ENCODE measurements around the gene LEAP2. TPM values are rescaled to one million over a fixed set of nuclear protein-coding genes. Genes with fewer than 3 reads are reported as not detected.
A peak's percentile ranks its signal among the peaks of the same experiment; 100 is the strongest.

LEAP2 gene
- total and polyA plus RNA-seq, 2 of the 8 experiments (the other 6 are each of a cell fraction or from before 2014, with no cell fraction given), result 1.8 to 2.9 TPM

DNA sequence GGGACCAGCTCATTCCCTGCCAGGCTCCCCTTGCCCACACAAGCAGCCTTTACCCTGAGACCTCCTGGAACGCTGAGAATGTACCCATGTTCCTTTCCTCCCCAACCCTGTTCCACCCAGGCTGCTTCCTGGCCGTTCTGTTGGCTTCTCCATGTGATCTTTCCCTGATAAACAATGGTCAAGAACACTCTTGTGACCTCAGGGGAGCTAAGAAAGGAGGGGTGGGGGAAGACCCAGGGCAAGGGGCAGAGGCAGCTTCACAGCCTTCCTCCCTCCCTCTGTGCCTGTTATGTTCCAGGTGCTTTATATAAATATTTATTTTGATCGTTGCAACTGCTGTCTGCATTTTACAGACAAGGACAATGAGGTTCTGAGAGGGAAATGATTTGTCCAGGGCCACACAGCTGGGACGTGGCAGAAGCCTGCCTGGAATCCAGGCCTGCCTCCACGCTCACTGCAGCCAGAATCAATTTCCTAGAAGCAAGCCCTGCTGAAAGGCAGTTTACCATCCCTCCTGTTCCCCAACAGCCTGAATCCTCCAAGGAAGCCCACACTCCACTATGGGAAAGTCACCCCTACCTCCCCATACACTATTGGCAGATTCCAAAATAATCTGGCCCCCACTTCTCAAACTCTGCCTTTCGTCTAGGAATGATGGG is 46.9 kb upstream of the LEAP2 start:
- H2AK5ac ChIP-seq (ENCODE audit: low read depth, low read length), result no peak overlapping the region
- H4K5ac ChIP-seq (ENCODE audit: insufficient read length, low read depth, low read length), result no peak overlapping the region
- H3K23ac ChIP-seq (ENCODE audit: insufficient read length), result no peak overlapping the region
- H4K20me1 ChIP-seq (replicated peaks in 1 of 2; ENCODE audit: control insufficient read depth in 1 of 2, insufficient read depth in 2 of 2, low read length in 2 of 2), result no peaks in the 10 kb centered on the region
- peaks cover 0 to 23% (median 21%) of the 10 kb centered on the region in 4 experiments; a peak in 6 of 7 replicates for H3K4me1 ChIP-seq (replicated peaks in 1 of 4; ENCODE audit: control insufficient read depth in 3 of 4, insufficient read depth in 4 of 4, low read length in 3 of 4)
- H3K36me3 ChIP-seq (ENCODE audit: control insufficient read depth in 2 of 4, insufficient read depth in 4 of 4, low read length in 3 of 4), result no peaks in the 10 kb centered on the region
- H3K23me2 ChIP-seq (ENCODE audit: low read depth, low read length), result peaks cover 14% of the 10 kb centered on the region; the same call in 1 of the 2 replicates
- no peak for DNase-seq (ENCODE audit: low read depth in 1 of 2, low spot score in 2 of 2)
- H3K56ac ChIP-seq (replicated peaks; ENCODE audit: insufficient read length, low read depth, low read length), result no peak overlapping the region
- 0 out of 2 replicates have a peak overlapping the region, but pooled peaks have one; percentile 4 for H2BK12ac ChIP-seq (ENCODE audit: low read depth, low read length)
- no peaks in the 10 kb centered on the region for H3K79me1 ChIP-seq (ENCODE audit: low read depth, low read length)
- H3K9me3 ChIP-seq (ENCODE audit: insufficient read depth in 2 of 2, low read depth in 1 of 2, low read length in 1 of 2), result no peaks in the 10 kb centered on the region
- POLR2A ChIA-PET (ENCODE audit: partially characterized antibody), result interaction anchor here (0.8 to 5.7 kb wide), 8 partner anchors 12 to 225 kb away, joined by 3 to 32 read pairs (median 4); partner anchors contain the start of genes GDF9, HSPA4, SOWAHA and UQCRQ
- no peak overlapping the region for H2BK5ac ChIP-seq (ENCODE audit: low read depth, low read length)
- CTCF ChIA-PET (ENCODE audit: partially characterized antibody), result interaction anchor here (0.9 to 25.6 kb wide), 8 partner anchors 9 to 225 kb away, joined by 3 to 465 read pairs (median 6); partner anchors contain the start of genes CCNI2, GDF9, HSPA4 and LEAP2
- no peak overlapping the region for H3K4ac ChIP-seq (replicated peaks; ENCODE audit: insufficient read length, low read depth, low read length)
- peaks cover 32 to 81% (median 70%) of the 10 kb centered on the region in 4 experiments for H3K27me3 ChIP-seq (replicated peaks in 1 of 4; ENCODE audit: control insufficient read depth in 3 of 4, extremely low read depth in 1 of 4, insufficient read depth in 3 of 4, low read length in 3 of 4)
- no peak overlapping the region for H3K9ac ChIP-seq (replicated peaks in 1 of 4; ENCODE audit: extremely low read depth in 1 of 4, low read depth in 3 of 4, low read length in 3 of 4)
- no peak overlapping the region for H3K27ac ChIP-seq (ENCODE audit: low read depth, low read length)
- no peak overlapping the region for H4K91ac ChIP-seq (replicated peaks; ENCODE audit: insufficient read length, low read length)
- H3K79me2 ChIP-seq (ENCODE audit: control insufficient read depth in 1 of 2, insufficient read depth in 2 of 2, low read length in 2 of 2), result no peaks in the 10 kb centered on the region
- no peak overlapping the region for H3K18ac ChIP-seq (ENCODE audit: extremely low read depth, low read length)
- no peak for FAIRE-seq
- peak overlapping the region in 2 of 4 experiments; percentile 43 to 60; a peak in 3 of 8 replicates for H3K4me3 ChIP-seq (ENCODE audit: extremely low read depth in 1 of 4, insufficient read depth in 2 of 4, low read depth in 3 of 4, low read length in 4 of 4)
- H2BK15ac ChIP-seq (ENCODE audit: low read length), result no peak overlapping the region
- 65% methylated on average over 5 of the region's 6 CpGs; no CpG with 5 or more reads in 1 of the 2 experiments for WGBS, 2 experiments (ENCODE audit: extremely low coverage in 1 of 2, insufficient coverage in 1 of 2, insufficient read length in 1 of 2, insufficient replicate concordance in 2 of 2, low coverage in 1 of 2, low lambda C conversion rate in 2 of 2, missing lambda C conversion rate in 1 of 2)
- H3K4me2 ChIP-seq (ENCODE audit: insufficient read depth in 1 of 2, low read depth in 2 of 2, low read length in 2 of 2), result peak overlapping the region; percentile 74
- H2BK120ac ChIP-seq (replicated peaks; ENCODE audit: low read depth, low read length), result no peak overlapping the region
- H3K14ac ChIP-seq (ENCODE audit: insufficient read length), result no peak overlapping the region
- peak overlapping the region; percentile 45; the same call in 1 of the 2 replicates for H4K8ac ChIP-seq (ENCODE audit: extremely low read depth, insufficient read depth, low read length)
- H2AFZ ChIP-seq (ENCODE audit: low read length), result peak overlapping the region; percentile 71; the same call in 1 of the 2 replicates
- no peak overlapping the region for H2BK20ac ChIP-seq (ENCODE audit: low read length)
- no peak for TF ChIP-seq RBBP5 (IDR thresholded peaks at IDR 0.05; ENCODE audit: borderline replicate concordance, low read depth, low read length)
- no peak for TF ChIP-seq POLR2AphosphoS5 (IDR thresholded peaks at IDR 0.05; ENCODE audit: low read depth, low read length)

All from H1 (cell line).